Chondrocyte (in vitro differentiated cells): ENCODE results near the gene TLCD2. TPM values are rescaled to one million over a fixed set of nuclear protein-coding genes. Genes with fewer than 3 reads are reported as not detected.

Experiments
- DNase-seq: peaks from one replicate; pipeline ENCODE4 v3.0.0; 2021; ENCODE audit warnings: mixed read lengths, low spot score
- H3K27ac Mint-ChIP-seq: one replicate; pipeline ENCODE4 v1.8.0; 2021; ENCODE audit warnings: mild to moderate bottlenecking, moderate library complexity, mixed read lengths; ENCODE audit not compliant: unreplicated experiment
- H3K27me3 Mint-ChIP-seq: 2 replicates; pipeline ENCODE4 v1.8.0; 2021; ENCODE audit warnings: low read depth, mixed read lengths
- H3K36me3 Mint-ChIP-seq: 2 replicates; pipeline ENCODE4 v1.8.0; 2021; ENCODE audit warnings: low read depth, mixed read lengths
- H3K4me1 Mint-ChIP-seq: 2 replicates; pipeline ENCODE4 v1.8.0; 2021; ENCODE audit warnings: low read depth, mild to moderate bottlenecking, mixed read lengths
- H3K4me3 Mint-ChIP-seq: one replicate; pipeline ENCODE4 v1.8.0; 2021; ENCODE audit warnings: mild to moderate bottlenecking, moderate library complexity, mixed read lengths; ENCODE audit not compliant: unreplicated experiment
- H3K9me3 Mint-ChIP-seq: 2 replicates; pipeline ENCODE4 v1.8.0; 2021; ENCODE audit warnings: low read depth, mixed read lengths
- total RNA-seq: library from RNA; stranded (reverse); gene quantifications from 3 replicates; pipeline ENCODE4 v1.2.1, GENCODE V29; 2021
- TF ChIP-seq, protein P1 (sequence below): fragments of 200-600 bp; sonication (generic); IDR thresholded peaks from 2 replicates; pipeline ENCODE4 v1.5.0; 2021; ENCODE audit warnings: antibody characterized with exemption, mild to moderate bottlenecking, moderate library complexity

Gene TLCD2
- total RNA-seq, 1 donor from 2014 or later: 9.5 TPM

DNA sequence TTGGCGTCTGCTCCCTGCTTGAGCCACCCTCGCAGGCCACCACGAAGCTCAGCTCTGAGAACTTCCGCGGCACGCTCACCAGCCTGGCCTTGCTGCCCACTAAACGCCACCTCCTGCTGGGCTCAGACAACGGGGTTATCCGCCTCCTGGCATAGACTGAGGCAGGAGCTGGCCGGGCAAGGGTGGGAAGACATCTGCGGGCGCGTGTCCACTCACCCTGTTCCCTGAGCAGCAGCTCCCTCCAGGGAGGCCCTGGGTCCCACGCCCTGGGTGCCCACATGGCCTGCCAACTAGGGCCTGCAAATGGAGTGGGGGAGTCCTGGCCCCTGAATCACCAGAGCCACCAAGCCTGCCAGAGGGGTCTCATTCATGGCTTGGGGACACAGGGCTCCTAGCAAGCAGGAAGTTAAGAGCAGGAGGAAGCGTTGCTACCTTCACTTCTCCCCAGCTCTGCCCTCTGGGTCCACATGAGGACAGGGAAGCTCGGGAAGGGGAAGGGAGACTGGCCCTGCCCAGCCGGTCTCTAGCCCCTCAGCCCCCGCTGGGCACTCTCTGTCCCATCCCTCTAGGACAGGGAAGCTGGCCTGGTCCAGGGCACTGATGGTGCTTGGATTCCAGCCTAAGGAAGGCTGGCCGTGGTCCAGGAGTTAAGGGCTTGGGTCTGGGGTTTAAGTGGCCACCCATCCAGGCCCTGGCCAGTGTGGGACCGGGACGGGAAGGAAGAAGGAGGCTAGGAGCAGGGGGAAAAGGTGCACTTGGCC, 27.5 kb upstream of the TLCD2 start:
- H3K4me1 Mint-ChIP-seq: peaks cover 13% of the 10 kb centered on the region
- no peak overlapping the region for H3K27ac Mint-ChIP-seq
- H3K36me3 Mint-ChIP-seq: peaks cover 5% of the 10 kb centered on the region
- no peak overlapping the region for H3K4me3 Mint-ChIP-seq
- H3K27me3 Mint-ChIP-seq: no peaks in the 10 kb centered on the region
- TF ChIP-seq, protein P1, sequence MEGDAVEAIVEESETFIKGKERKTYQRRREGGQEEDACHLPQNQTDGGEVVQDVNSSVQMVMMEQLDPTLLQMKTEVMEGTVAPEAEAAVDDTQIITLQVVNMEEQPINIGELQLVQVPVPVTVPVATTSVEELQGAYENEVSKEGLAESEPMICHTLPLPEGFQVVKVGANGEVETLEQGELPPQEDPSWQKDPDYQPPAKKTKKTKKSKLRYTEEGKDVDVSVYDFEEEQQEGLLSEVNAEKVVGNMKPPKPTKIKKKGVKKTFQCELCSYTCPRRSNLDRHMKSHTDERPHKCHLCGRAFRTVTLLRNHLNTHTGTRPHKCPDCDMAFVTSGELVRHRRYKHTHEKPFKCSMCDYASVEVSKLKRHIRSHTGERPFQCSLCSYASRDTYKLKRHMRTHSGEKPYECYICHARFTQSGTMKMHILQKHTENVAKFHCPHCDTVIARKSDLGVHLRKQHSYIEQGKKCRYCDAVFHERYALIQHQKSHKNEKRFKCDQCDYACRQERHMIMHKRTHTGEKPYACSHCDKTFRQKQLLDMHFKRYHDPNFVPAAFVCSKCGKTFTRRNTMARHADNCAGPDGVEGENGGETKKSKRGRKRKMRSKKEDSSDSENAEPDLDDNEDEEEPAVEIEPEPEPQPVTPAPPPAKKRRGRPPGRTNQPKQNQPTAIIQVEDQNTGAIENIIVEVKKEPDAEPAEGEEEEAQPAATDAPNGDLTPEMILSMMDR: no peak
- no peak for DNase-seq
- H3K9me3 Mint-ChIP-seq: no peaks in the 10 kb centered on the region

DNA sequence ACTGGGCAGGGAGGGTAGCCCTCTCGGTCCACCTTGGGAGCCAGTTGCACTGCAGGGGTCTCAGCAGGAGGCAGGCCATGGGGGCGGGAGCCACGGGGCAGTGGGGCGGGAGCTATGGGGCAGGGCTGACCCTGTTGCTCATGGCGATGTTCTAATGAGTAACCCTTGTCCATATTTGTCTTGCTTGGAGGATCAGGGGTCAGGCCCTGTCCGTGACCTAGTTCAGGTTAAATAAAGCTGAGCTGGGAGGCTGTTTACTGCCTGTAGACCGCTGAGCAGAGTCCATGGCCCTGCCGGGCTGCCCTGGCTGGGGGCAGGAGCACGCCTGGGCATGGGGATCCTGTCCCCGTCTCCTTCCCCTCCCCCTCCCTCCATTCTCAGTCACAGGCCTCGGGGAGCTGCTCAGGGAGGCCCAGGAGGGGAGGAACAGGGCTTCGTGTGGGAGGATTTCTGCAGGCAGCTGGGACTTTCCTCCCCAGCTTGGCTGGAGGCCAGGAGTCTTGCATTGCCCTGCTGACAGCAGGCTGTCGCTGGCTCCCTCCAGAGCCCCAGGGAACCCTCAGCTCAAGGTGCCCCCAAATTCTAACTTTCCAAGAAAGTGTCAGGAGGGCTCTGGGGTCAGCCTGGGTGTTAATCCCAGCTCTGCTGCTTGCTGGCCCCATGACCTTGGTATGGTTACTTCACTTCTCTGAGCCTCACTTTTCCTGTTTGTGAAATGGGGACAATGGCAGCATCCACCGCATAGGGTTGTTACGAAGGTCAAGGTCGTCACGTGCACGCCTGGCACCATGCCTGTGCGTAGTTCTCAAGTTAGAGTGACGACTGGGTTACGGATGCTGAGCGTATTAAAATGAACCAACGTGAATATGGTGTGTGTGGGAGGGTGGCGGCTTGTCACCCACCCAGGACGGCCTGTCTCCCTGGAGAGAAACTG, 26.4 kb upstream of the TLCD2 start:
- Mint-ChIP-seq H3K27ac (no peak overlapping the region), H3K36me3 (peaks cover 5% of the 10 kb centered on the region), H3K27me3 (no peaks in the 10 kb centered on the region), H3K9me3 (no peaks in the 10 kb centered on the region), H3K4me3 (no peak overlapping the region), H3K4me1 (peaks cover 13% of the 10 kb centered on the region)
- DNase-seq: no peak
- TF ChIP-seq, protein P1: no peak

DNA sequence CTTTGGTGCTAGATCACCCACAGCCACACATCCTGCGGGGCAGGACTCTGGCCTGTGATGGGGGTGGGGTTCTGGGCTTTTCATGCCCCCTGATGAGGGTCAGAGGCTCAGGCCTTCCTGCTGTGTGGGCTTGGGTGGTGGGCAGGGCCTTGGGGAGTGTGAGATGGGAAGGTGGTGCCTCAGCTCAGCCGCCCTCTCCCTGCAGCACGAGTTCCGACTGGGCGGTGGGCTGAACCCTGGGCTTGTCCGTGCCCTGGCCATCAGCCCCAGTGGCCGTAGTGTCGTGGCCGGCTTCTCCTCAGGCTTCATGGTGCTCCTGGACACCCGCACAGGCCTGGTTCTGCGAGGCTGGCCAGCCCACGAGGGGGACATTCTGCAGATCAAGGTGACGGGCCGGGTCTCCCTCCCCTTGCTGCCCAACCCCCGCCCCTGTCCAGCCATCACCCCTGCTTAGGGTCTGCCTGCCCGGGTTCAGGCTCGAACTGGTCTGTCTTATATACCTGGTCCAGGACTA, 25.7 kb upstream of the TLCD2 start:
- H3K4me1 Mint-ChIP-seq: peaks cover 13% of the 10 kb centered on the region
- peaks cover 7% of the 10 kb centered on the region for H3K36me3 Mint-ChIP-seq
- no peaks in the 10 kb centered on the region for H3K9me3 Mint-ChIP-seq
- no peaks in the 10 kb centered on the region for H3K27me3 Mint-ChIP-seq
- no peak overlapping the region for H3K4me3 Mint-ChIP-seq
- TF ChIP-seq, protein P1: no peak
- H3K27ac Mint-ChIP-seq: no peak overlapping the region
- DNase-seq: no peak

DNA sequence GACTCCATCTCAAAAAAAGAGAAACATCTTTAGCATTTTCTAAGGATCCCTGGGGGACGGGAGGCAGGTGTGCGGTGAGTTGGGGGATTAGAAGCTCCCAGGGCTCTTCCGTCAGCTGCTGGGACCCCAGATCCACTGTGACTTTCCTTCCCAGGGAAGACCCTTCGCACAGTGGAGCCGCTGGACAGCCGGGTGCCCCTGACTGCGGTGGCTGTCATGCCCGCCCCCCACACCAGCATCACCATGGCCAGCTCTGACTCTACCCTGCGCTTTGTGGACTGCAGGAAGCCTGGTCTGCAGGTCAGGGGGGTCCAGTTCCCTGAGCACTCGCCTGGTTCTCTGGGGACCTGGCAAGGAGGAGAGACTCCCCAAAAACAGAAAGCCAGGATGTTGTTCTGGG, 25.2 kb upstream of the TLCD2 start:
- no peaks in the 10 kb centered on the region for H3K9me3 Mint-ChIP-seq
- peaks cover 13% of the 10 kb centered on the region for H3K4me1 Mint-ChIP-seq
- no peak overlapping the region for H3K27ac Mint-ChIP-seq
- no peaks in the 10 kb centered on the region for H3K27me3 Mint-ChIP-seq
- TF ChIP-seq, protein P1: no peak
- no peak overlapping the region for H3K4me3 Mint-ChIP-seq
- no peak for DNase-seq
- peaks cover 7% of the 10 kb centered on the region for H3K36me3 Mint-ChIP-seq

DNA sequence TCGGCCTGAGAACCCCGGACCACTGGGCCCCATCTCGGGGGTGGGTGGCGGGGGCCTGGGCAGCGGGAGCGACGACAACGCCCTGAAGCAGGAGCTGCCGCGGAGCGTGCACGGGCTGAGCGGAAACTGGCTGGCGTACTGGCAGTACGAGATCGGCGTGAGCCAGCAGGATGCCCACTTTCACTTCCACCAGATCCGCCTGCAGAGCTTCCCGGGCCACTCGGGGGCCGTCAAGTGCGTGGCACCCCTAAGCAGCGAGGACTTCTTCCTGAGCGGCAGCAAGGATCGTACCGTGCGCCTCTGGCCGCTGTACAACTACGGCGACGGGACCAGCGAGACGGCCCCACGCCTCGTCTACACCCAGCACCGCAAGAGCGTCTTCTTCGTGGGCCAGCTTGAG, 23.6 kb upstream of the TLCD2 start:
- H3K9me3 Mint-ChIP-seq: no peaks in the 10 kb centered on the region
- no peak overlapping the region for H3K4me3 Mint-ChIP-seq
- TF ChIP-seq, protein P1: no peak
- no peak overlapping the region for H3K27ac Mint-ChIP-seq
- DNase-seq: no peak
- H3K4me1 Mint-ChIP-seq: peaks cover 20% of the 10 kb centered on the region
- H3K27me3 Mint-ChIP-seq: no peaks in the 10 kb centered on the region
- H3K36me3 Mint-ChIP-seq: peaks cover 9% of the 10 kb centered on the region
